GM19025 (cell line): ENCODE results near the gene ERICH3.
A peak's percentile ranks its signal among the peaks of the same experiment; 100 is the strongest.

Experiments
- ATAC-seq: cut with Tn5 transposase; IDR thresholded peaks from one replicate; pipeline ENCODE4 v1.9.1; 2021; ENCODE audit warnings: mild to moderate bottlenecking, low read depth, moderate library complexity; ENCODE audit not compliant: unreplicated experiment

The ERICH3 gene

DNA sequence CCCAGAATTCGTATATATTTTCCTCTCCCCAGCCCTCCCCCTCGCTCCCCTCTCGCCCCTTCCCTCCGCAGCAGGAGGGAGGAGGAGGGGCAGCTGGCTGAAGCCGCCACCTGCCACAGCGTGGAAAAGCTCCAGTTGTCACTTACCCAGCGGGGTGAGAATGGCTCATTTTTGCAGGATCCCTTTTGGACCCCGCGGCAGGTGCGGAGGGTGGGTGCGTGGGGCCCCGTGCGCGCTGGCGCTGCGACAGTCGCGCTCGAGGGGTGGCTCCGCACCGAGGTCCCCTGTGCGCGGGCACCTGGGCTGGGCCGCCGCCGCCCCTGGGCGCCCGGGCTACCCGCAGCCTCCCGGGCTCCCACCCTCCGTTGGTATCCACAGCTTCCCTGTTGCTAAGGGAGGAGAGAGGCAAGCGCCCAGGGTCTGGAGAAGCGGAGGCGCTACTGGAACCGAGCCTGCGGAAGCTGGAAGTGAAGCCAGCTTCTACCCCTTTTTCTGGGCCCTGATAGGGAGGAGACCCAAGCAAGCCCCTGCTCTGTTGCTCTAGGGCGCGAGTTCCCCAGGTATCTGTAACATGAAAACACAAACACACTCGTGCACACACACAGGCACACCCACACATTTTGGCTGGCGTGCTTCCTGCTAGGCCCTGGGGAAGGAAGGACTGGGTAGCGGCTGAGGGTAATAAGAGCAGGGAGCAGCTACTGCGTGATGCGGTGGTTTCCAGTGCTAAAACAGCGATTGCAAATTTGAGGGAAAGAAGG lies at the start of gene ERICH3:
ERICH3 (minus strand) TSS at position 442 of the 761 bp plus-strand sequence; CDS start at position 169, 273 bp downstream.
- ATAC-seq = no peak

DNA sequence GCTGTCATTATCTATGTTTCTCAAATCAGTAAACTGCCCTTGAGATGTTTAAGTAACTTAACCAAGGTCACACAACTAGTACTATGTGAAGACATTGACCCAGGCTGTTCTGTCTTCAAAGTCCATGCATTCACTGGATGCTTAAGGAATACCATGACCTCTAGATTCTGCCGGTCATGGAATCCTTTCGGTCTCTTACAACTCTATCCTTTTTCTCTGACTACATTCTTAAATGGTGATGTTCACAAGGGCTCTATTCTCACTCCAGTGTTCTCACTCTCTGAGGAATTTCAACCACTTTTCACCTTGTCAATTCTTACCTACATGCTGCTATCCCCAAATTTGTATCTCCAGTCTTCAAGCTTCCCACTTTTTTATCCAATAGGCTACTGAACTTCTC lies 44.0 kb upstream of the ERICH3 start:
- no peak for ATAC-seq

GRCh38 chr1:74716822-74717221 lies 43.2 kb upstream of the ERICH3 start:
- ATAC-seq = no peak

- ATAC-seq = no peak
Observed at GRCh38 chr1:74715806-74716205, 42.2 kb upstream of the ERICH3 start.

DNA sequence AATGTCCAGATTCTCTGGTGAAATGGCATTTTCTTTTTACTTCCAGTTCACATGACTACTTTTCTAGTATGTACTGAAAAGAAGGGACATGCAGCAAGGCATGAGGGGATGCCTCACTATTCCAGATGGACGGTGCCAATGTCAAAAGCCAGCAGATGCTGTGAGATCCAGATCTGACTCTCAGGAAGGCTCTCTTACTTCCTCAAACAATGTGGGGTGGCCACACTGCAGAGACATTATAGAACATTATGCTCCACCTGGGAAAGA lies 41.6 kb upstream of the ERICH3 start:
- ATAC-seq = no peak

- no peak for ATAC-seq
Observed at GRCh38 chr1:74714429-74715235, 41.0 kb upstream of the ERICH3 start.

GRCh38 chr1:74713849-74714248 lies 40.3 kb upstream of the ERICH3 start:
- no peak for ATAC-seq

DNA sequence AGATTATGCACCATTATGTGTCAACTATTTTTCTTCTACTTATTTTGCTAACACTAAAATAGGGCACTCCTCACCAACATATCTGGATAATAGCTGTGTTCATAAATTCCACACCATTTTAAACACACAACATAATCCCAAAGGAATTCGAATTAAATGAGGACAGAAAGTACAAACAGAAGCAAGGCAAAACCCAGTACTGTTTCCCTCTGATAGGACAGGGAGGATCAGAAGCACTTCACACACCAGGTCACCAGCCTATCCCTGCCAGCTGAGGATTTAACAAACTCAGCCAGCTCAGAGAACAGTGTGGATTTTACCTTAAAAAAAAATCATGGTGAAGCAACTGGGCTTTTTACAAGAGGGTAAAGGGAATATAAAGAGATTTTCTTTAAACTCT lies 39.3 kb upstream of the ERICH3 start:
- no peak for ATAC-seq

DNA sequence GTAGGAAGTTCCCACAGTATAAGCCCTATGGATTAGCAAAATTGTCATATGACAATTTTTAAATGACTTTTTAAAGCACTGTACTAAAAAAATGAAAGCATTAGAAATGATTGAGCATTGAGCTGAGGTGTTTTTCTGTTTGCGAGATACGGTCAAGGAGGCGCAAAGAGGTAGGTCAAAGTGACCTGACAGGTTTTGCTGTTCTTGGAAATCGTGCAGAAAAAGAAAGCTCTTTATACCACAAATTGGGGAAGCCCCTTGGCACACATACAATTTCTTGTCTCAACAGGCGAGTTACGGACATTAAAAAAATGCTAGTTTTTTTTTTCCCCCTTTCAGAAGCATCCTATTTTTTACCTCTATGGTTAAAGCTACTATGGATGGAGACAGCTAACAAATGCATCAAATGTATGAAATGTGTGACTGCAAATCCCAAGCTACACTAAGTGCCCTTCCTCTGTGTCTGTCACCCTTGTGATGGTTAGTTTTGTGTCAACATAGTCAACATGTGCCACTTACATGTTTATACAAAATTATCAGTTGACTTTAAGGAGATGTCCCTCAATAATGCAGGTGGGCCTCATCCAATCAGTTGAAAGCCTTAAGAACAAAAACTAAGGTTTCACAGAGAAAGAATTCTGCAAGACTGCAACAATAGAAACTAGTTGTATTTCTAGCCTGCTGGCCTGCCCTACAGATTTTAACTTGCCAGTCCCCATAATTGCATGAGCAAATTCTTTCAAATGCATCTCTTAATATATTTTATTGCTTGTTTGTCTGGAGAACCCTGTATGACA lies 30.0 kb upstream of the ERICH3 start:
- no peak for ATAC-seq

DNA sequence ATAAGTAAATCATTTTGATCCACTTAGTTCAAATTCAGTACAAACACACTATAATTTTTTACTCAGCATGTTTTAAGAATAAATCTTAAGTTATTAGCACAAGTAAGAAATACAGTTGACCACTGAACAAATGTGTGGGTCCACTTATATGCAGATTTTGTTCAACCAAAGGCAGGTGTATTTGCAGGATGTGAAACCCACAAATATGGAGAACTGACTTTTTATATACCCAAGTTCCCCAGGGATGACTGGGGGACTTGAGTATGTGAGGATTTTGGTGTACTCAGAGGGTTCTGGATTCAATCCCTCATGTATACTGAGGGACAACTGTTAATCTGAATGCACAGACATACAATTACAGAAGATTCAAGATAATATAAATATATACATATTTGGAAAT lies 25.7 kb upstream of the ERICH3 start:
- ATAC-seq = no peak

DNA sequence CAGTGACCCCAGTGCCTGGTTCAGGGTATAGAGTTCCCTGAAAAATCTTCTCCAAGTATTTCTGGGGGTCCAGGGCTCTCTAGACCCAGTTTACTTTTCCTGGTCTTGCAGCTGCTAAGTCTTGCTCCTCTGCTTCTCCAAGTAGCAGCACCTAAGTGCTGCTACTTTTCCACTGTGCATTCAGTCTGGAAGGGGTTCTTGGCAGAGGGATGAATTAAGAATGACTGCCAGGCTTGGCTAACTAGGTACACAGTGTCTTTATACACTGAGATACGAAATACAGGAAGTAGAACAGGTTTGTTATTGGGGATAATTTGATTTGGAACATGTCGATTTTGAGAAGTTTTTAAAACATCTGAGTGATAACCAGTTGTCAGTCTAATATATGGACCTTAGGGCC lies 24.2 kb upstream of the ERICH3 start:
- ATAC-seq = no peak

GRCh38 chr1:74693473-74693872 lies 19.9 kb upstream of the ERICH3 start:
- no peak for ATAC-seq

DNA sequence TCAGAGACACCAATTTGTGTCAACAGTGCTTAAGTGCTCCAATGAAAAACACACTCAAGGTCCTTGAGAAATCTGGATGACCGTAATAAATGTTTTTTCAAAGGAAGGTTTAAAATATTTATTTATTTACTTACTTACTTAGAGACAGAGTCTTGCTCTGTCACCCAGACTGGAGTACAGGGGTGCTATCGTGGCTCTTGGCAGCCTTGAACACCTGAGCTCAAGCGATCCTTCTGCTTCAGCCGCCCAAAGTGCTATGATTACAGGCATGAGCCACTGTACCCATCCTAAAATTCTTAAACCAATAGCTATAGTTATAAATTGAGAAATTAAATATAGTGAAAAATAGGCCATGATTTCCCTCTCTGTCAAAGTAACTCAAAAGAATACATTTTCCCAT lies 17.3 kb upstream of the ERICH3 start:
- no peak for ATAC-seq

DNA sequence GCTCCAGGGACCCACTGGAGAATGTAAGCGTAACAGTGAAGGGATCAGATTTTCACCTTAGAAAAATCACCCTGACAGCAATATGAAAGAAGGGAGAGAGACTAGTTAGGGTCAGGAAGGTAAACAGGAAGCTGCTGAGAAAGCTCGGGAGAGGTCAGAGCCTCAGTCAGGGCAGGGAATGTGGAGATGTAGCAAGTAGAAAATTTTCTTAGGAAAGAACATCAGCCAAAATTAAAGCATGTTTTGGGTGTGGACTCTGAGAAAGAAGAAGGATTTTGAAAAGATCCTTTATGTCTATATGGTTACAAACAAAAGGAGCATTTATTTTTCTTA lies 16.7 kb upstream of the ERICH3 start:
- no peak for ATAC-seq

DNA sequence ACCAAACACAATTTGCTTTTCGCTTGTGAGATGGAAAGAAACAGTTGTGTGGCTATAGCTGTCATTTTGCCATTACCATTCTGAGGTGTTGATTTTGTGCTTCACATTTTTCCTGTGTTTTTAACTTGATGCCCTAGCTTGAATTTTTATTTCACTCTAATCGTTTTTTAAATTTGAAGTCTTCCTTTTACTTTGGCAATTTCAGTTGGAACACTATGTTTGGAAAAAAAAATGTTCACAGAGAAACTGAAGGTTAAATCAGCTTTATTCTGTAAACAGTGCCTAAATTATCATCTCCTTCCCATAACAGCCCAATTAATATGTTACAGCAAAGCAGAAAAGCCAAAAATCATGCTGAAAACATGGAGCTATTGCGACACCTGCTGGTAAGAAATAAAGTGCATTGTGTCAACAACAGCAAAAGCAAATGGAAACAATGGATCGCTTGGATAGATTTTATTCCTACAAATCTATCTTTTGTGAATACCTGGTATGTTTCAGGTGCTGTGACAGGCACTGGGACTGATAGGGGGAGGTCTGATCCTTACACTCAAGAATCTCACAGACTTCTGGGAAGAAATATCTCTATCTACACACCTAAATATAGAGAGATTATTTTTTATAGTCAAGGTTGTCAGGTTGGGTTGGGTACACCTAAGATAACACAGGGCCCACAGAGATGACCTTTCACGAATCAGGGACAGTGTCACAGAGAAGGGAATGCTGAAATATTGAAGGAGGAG lies 16.2 kb upstream of the ERICH3 start:
- ATAC-seq = no peak

GRCh38 chr1:74686928-74687327 lies 13.3 kb upstream of the ERICH3 start:
- ATAC-seq = no peak

- no peak for ATAC-seq
Observed at GRCh38 chr1:74684301-74684700, 10.7 kb upstream of the ERICH3 start.

- ATAC-seq = no peak
Observed at GRCh38 chr1:74683656-74684055, 10.1 kb upstream of the ERICH3 start.

DNA sequence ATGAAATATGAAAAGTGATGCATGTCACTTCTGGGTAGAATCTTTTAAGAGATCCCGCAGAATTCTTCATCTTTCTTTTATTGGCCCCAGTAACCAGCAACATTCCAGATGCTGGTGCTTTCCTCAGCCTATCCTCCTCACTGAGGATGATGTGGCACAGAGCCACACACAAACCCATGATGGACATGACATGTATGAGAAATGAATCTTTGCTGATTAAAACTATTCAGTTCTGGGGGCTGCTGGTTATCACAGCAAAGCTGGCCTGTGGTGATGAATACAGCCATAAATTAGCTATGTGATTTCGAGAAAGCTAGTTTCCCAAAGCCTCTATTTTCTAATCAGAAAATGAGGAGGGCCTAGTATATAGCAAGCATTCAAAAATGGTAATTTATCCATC lies 8.3 kb upstream of the ERICH3 start:
- ATAC-seq = no peak

DNA sequence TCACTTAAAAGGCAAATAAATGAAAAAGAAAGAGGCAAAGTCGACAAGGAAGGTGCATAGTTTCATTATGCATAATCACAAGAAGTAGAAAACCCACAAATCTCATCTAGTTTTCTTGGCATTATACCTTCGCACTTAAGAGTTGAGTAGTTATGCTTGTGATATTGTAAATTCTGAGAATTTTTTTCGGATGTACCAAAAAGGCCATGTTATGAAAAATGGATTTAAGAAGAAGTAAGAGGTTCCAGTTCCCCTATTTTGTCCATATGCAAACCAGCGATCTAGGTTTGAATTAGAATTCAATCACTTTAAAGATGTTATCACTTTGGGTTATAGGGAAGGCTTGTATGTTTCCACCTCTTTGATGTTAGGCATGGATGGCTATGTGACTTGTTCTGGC lies 7.9 kb upstream of the ERICH3 start:
- ATAC-seq = peak; percentile 80

DNA sequence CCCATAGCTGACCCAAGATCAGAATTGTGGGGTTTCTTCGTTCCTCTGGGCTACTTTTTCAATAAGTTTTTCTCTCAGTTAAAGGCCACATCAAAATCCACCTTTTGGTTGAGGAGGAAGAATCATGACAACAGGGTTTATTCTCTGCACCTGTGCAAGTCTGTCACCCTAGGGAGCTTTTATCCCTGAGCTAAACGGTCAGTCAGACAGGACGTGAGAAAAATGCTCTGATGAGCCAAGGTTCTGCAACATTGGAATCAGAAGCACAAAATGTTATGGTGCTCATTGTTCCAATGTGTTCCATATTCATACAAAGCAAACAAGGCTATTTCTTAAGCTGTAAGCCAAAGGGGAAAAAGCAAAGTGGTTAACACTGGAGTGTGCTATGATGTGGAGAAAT lies 7.4 kb upstream of the ERICH3 start:
- peak; percentile 14 for ATAC-seq
